Activated B cell treated with CpG ODN at 0.5 μM for 24 hours (primary cell): ENCODE results near the gene KIAA0232. TPM values are rescaled to one million over a fixed set of nuclear protein-coding genes. Genes with fewer than 3 reads are reported as not detected.
A peak's percentile ranks its signal among the peaks of the same experiment; 100 is the strongest.
"Not testable (repeated sequence)": the region's sequence is repeated elsewhere in the genome, so short reads cannot be mapped to it uniquely, and the experiment has no call there.

ENCODE experiments used
- ATAC-seq: fragments of 200-7000 bp; cut with Tn5 transposase; one replicate; pipeline ENCODE4 v1.10.0; 2021; ENCODE audit warnings: low read depth, mild to moderate bottlenecking, moderate library complexity
- CTCF ChIA-PET: fragments of 350-600 bp; sonication (Branson Sonifier 250); formaldehyde crosslinking; loops from one replicate; lab custom pipeline; 2021; ENCODE audit warnings: antibody characterized with exemption; lab: Charles Lee
- POLR2A ChIA-PET: fragments of 350-600 bp; sonication (Branson Sonifier 250); formaldehyde crosslinking; loops from one replicate; lab custom pipeline; 2021; ENCODE audit warnings: antibody characterized with exemption; lab: Charles Lee
- DNase-seq: peaks from one replicate; pipeline ENCODE4 v3.0.0; 2022
- H3K27ac Mint-ChIP-seq: one replicate; pipeline ENCODE4 v1.8.0; 2020; ENCODE audit warnings: mixed read lengths
- H3K27me3 Mint-ChIP-seq: one replicate; pipeline ENCODE4 v1.8.0; 2021; ENCODE audit warnings: mixed read lengths
- H3K36me3 Mint-ChIP-seq: one replicate; pipeline ENCODE4 v1.8.0; 2021; ENCODE audit warnings: low read depth, mixed read lengths
- H3K4me1 Mint-ChIP-seq: one replicate; pipeline ENCODE4 v1.8.0; 2021; ENCODE audit warnings: mixed read lengths
- H3K4me3 Mint-ChIP-seq: one replicate; pipeline ENCODE4 v1.8.0; 2020; ENCODE audit warnings: mild to moderate bottlenecking, mixed read lengths
- H3K9me3 Mint-ChIP-seq: one replicate; pipeline ENCODE4 v1.8.0; 2020; ENCODE audit warnings: mixed read lengths
- intact Hi-C: fragments of 100-400 bp; cut with micrococcal nuclease; formaldehyde crosslinking; loops from one replicate; pipeline ENCODE4 v1.15.1; 2024
- total RNA-seq: library from RNA; stranded (reverse); gene quantifications from 2 replicates; pipeline ENCODE4 v1.2.3, GENCODE V29; 2022
- TF ChIP-seq, protein P1 (sequence below): fragments of 200-600 bp; IDR thresholded peaks from one replicate; pipeline ENCODE4 v1.8.0; 2022; ENCODE audit warnings: antibody characterized with exemption, mild to moderate bottlenecking

KIAA0232 gene
- total RNA-seq, 1 donor from 2014 or later = 15.5 TPM

DNA sequence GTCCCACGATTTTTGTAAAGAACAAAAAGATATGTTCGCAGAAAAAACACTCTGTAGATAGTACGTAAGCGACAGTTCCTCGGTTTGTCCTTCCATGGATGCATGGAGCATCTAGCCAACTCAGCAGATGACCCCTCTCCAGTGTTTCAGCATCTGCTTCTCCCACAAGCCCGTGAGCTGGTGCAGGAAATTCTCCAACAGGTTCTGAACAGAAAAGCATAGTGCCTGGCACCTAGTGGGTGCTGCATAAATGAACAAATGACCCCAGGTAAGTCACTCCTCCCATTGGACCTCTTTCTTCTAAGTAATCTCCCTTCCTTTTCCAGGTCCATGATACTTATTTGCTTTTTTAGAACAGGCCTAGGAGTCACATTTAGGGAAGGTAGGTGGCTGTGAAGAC is 966 bp upstream of the KIAA0232 start:
- H3K4me3 Mint-ChIP-seq = peak overlapping the region; percentile 75
- no peaks in the 10 kb centered on the region for H3K9me3 Mint-ChIP-seq
- H3K36me3 Mint-ChIP-seq = no peaks in the 10 kb centered on the region
- DNase-seq = no peak
- peak overlapping the region; percentile 71 for H3K27ac Mint-ChIP-seq
- CTCF ChIA-PET = interaction anchor here (0.9 to 1.9 kb wide), 3 partner anchors 61 to 107 kb away, joined by 3 to 5 read pairs (median 4); no protein-coding TSS in a partner anchor
- no peak for ATAC-seq
- POLR2A ChIA-PET = interaction anchor here (1.0 to 1.8 kb wide), 6 partner anchors 14 to 286 kb away, joined by 3 to 9 read pairs (median 5); partner anchors contain the start of genes GRPEL1, MRFAP1, MRFAP1L1 and TBC1D14
- peaks cover 27% of the 10 kb centered on the region for H3K4me1 Mint-ChIP-seq
- H3K27me3 Mint-ChIP-seq = no peaks in the 10 kb centered on the region
- intact Hi-C loops = loop anchor here (5.0 kb wide), 3 partner anchors 36 to 1661 kb away; partner anchors contain the start of genes ACOX3, TRMT44 and WFS1
- TF ChIP-seq, protein P1, sequence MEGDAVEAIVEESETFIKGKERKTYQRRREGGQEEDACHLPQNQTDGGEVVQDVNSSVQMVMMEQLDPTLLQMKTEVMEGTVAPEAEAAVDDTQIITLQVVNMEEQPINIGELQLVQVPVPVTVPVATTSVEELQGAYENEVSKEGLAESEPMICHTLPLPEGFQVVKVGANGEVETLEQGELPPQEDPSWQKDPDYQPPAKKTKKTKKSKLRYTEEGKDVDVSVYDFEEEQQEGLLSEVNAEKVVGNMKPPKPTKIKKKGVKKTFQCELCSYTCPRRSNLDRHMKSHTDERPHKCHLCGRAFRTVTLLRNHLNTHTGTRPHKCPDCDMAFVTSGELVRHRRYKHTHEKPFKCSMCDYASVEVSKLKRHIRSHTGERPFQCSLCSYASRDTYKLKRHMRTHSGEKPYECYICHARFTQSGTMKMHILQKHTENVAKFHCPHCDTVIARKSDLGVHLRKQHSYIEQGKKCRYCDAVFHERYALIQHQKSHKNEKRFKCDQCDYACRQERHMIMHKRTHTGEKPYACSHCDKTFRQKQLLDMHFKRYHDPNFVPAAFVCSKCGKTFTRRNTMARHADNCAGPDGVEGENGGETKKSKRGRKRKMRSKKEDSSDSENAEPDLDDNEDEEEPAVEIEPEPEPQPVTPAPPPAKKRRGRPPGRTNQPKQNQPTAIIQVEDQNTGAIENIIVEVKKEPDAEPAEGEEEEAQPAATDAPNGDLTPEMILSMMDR = no peak

DNA sequence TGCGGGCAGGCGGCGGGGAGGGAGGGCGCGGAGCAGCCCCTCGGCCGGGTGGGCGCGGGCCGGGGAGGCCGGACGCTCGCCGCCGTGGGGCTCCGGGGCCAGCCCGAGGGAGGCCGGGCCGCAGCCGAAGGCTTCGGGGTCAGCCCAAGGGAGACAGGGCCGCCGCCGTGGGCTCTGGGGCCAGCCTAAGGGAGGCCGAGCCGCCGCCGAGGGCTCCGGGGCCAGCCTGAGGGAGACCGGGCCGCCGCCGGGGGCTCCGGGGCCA is 251 bp downstream of the KIAA0232 start:
- Mint-ChIP-seq H3K36me3 (peaks cover 7% of the 10 kb centered on the region), H3K9me3 (no peaks in the 10 kb centered on the region), H3K27me3 (no peaks in the 10 kb centered on the region), H3K27ac (no peak overlapping the region), H3K4me3 (peak overlapping the region; percentile 84), H3K4me1 (peaks cover 23% of the 10 kb centered on the region)
- intact Hi-C loops = loop anchor here (1.0 to 5.0 kb wide), 15 partner anchors 35 to 1660 kb away; partner anchors contain the start of genes ACOX3, BLOC1S4, GRPEL1 and MAN2B2
- CTCF ChIA-PET = interaction anchor here (0.9 to 1.9 kb wide), 2 partner anchors 91 to 108 kb away, joined by 3 to 4 read pairs; no protein-coding TSS in a partner anchor
- ATAC-seq (no peak), DNase-seq (no peak)
- TF ChIP-seq, protein P1 = no peak
- POLR2A ChIA-PET = interaction anchor here (1.1 to 2.3 kb wide), 8 partner anchors 64 to 285 kb away, joined by 3 to 8 read pairs (median 6); partner anchors contain the start of genes BLOC1S4, GRPEL1, MAN2B2 and MRFAP1

DNA sequence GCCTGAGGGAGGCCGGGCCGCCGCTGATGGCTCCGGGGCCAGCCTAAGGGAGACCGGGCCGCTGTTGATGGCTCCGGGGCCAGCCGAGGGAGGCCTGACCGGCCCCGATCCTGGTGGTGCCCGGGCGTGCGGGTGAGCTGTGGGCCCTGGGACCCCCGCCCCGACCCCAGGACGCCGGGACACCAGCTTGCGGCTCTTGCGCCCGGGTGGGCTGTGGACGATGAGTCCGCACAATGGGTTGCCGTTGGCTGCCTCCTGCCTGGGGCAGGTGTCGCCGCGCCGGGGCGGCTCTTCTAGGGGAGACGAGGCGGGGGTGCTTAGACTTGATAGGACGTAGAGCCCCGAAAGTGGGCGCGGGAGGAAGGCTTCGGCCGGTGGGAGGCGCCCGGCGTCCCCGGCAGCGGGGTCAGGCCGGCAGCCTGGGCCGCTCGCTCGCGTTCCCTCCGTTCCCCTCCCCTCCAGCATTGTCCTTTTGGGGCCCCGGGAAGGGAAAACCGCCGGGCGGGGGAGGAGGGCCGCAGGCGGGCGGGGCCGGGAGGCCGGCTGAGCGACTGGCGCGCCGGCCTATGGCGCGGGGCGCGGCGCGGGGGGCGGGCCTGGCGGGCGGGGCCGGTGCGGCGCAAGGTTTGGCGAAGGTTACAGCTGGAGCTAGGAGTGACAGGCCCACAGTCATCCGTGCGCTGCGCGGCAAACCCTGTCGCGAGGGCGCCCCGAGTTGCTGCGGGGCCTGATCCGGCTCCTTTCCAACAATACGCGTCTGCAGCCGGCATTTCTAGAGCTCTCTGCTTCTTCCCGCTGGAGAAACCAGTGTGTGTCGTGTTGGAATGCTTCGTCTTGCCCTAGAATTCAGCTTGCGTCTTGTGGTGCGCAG is 819 bp downstream of the KIAA0232 start:
- Mint-ChIP-seq H3K27me3 (no peaks in the 10 kb centered on the region), H3K9me3 (no peaks in the 10 kb centered on the region), H3K4me3 (peak overlapping the region; percentile 84), H3K36me3 (peaks cover 11% of the 10 kb centered on the region), H3K27ac (peak overlapping the region; percentile 78), H3K4me1 (peaks cover 22% of the 10 kb centered on the region)
- TF ChIP-seq, protein P1 = no peak
- ChIA-PET POLR2A (interaction anchor here (0.5 to 2.3 kb wide), 12 partner anchors 11 to 1645 kb away, joined by 3 to 11 read pairs (median 6); partner anchors contain the start of genes BLOC1S4, GRPEL1, MAN2B2 and MRFAP1), CTCF (interaction anchor here (1.9 kb wide), 1 partner anchor 90 kb away, joined by 4 read pairs; no protein-coding TSS in a partner anchor)
- intact Hi-C loops = loop anchor here (1.0 to 5.0 kb wide), 10 partner anchors 34 to 1659 kb away; partner anchors contain the start of genes ACOX3, MAN2B2, MRFAP1 and TADA2B
- DNase-seq (peak; percentile 88), ATAC-seq (peak; percentile 67)

DNA sequence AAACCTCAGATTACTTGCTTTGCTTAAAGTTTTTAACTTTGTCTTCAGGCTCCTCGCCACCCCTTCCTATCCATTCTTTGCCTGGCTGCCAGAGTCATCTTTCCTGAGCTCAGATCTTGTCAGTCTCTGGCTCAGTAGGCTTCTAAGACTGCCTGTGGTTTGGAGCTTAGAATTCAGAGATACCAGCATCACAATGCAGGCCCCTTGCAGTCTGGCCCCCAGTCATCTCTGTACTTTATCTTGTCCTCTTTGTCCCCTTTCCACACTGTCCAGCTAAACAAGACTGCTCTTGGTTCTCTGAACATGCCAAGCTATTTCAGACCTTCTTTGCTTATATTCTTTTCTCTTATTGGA is 3.0 kb downstream of the KIAA0232 start:
- POLR2A ChIA-PET = interaction anchor here (1.2 to 2.2 kb wide), 2 partner anchors 145 to 282 kb away, joined by 3 to 7 read pairs; partner anchors contain the start of genes GRPEL1 and MRFAP1
- intact Hi-C loops = no loop called here
- Mint-ChIP-seq H3K27ac (no peak overlapping the region), H3K4me3 (no peak overlapping the region), H3K27me3 (no peaks in the 10 kb centered on the region), H3K36me3 (peaks cover 16% of the 10 kb centered on the region), H3K9me3 (no peaks in the 10 kb centered on the region), H3K4me1 (peaks cover 28% of the 10 kb centered on the region)
- DNase-seq = no peak
- ATAC-seq = no peak
- TF ChIP-seq, protein P1 = no peak
- CTCF ChIA-PET = interaction anchor here (0.9 kb wide), 1 partner anchor 88 kb away, joined by 3 read pairs; no protein-coding TSS in a partner anchor

DNA sequence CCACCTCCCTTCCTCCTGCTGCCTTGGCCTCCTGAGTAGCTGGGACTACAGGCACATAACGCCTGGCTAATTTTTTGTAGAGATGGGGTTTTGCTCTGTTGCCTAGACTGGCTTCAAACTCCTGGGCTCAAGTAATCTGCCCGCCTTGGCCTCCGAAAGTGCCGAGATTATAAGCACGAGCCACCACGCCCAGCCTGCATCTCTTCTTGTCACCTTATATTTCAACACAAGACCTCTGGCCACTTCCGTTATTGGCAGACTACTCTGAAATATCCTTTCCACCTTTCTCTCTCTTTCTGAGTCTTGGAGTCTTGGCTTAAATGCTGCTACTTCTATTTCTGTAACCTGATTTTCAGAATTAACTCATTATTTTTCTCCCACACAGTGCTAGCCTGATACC is 5.6 kb downstream of the KIAA0232 start:
- Mint-ChIP-seq H3K4me1 (peaks cover 35% of the 10 kb centered on the region), H3K27ac (no peak overlapping the region), H3K9me3 (no peaks in the 10 kb centered on the region), H3K27me3 (no peaks in the 10 kb centered on the region), H3K4me3 (no peak overlapping the region), H3K36me3 (peaks cover 26% of the 10 kb centered on the region)
- ChIA-PET CTCF (no interaction called here), POLR2A (no interaction called here)
- DNase-seq (no peak), ATAC-seq (no peak)
- TF ChIP-seq, protein P1 = no peak
- intact Hi-C loops = no loop called here

GRCh38 chr4:6791245-6791644 is 8.7 kb downstream of the KIAA0232 start:
- H3K4me3 Mint-ChIP-seq, intact Hi-C loops, CTCF ChIA-PET, H3K27me3 Mint-ChIP-seq, ATAC-seq, H3K27ac Mint-ChIP-seq, H3K9me3 Mint-ChIP-seq, DNase-seq, POLR2A ChIA-PET: not testable (repeated sequence)
- peaks cover 34% of the 10 kb centered on the region for H3K36me3 Mint-ChIP-seq
- H3K4me1 Mint-ChIP-seq = peaks cover 31% of the 10 kb centered on the region

GRCh38 chr4:6791796-6792195 is 9.3 kb downstream of the KIAA0232 start:
- peaks cover 39% of the 10 kb centered on the region for H3K36me3 Mint-ChIP-seq
- DNase-seq, H3K4me3 Mint-ChIP-seq, H3K27me3 Mint-ChIP-seq, CTCF ChIA-PET, intact Hi-C loops, ATAC-seq, H3K27ac Mint-ChIP-seq, H3K9me3 Mint-ChIP-seq: not testable (repeated sequence)
- POLR2A ChIA-PET = interaction anchor here (0.5 kb wide), 1 partner anchor 117 kb away, joined by 3 read pairs; no protein-coding TSS in a partner anchor
- peaks cover 32% of the 10 kb centered on the region for H3K4me1 Mint-ChIP-seq
